Neural cell (in vitro differentiated cells): ENCODE results near the gene TNP2. TPM values are rescaled to one million over a fixed set of nuclear protein-coding genes. Genes with fewer than 3 reads are reported as not detected.

Experiments
- H2AFZ ChIP-seq: fragments of 200-600, 300-800 bp; sonication (generic), shearing (Covaris generic); 2 replicates; pipeline ENCODE4 v1.6.0; 2014; ENCODE audit warnings: low read depth, mild to moderate bottlenecking, antibody characterized with exemption, low read length, moderate library complexity
- H3F3A ChIP-seq: fragments of 200-600 bp; shearing (Covaris generic); 2 replicates; pipeline ENCODE4 v1.6.1; 2016; ENCODE audit warnings: mild to moderate bottlenecking, moderate library complexity, mixed read lengths, antibody characterized with exemption, low read length; ENCODE audit not compliant: insufficient read depth, poor library complexity, severe bottlenecking
- H3K27ac ChIP-seq: fragments of 200-600, 300-800 bp; sonication (generic), shearing (Covaris generic); 2 replicates; pipeline ENCODE4 v1.5.1; 2014; ENCODE audit warnings: mild to moderate bottlenecking, low read length, moderate library complexity
- H3K27me3 ChIP-seq: fragments of 300-800, 200-600 bp; sonication (generic), shearing (Covaris generic); 2 replicates; pipeline ENCODE4 v1.6.0; 2014; ENCODE audit warnings: mild to moderate bottlenecking, low read depth, low read length, moderate library complexity; ENCODE audit not compliant: insufficient read depth
- H3K36me3 ChIP-seq: fragments of 300-800, 200-600 bp; sonication (generic), shearing (Covaris generic); 2 replicates; pipeline ENCODE4 v1.5.1; 2014; ENCODE audit warnings: mild to moderate bottlenecking, antibody characterized with exemption, low read length, moderate library complexity; ENCODE audit not compliant: insufficient read depth
- H3K4me2 ChIP-seq: fragments of 300-800, 200-600 bp; sonication (generic), shearing (Covaris generic); 2 replicates; pipeline ENCODE4 v1.6.0; 2014; ENCODE audit warnings: mild to moderate bottlenecking, low read length
- H3K4me3 ChIP-seq: fragments of 300-800, 200-600 bp; sonication (generic), shearing (Covaris generic); 2 replicates; pipeline ENCODE4 v1.5.1; 2014; ENCODE audit warnings: mild to moderate bottlenecking, low read length, moderate library complexity
- H3K79me2 ChIP-seq: fragments of 200-600 bp; shearing (Covaris generic); replicated peaks from 2 replicates; pipeline ENCODE4 v1.6.0; 2014; ENCODE audit warnings: mild to moderate bottlenecking, low read length, moderate library complexity; ENCODE audit not compliant: insufficient read depth
- H3K9ac ChIP-seq: fragments of 300-800, 200-600 bp; sonication (generic), shearing (Covaris generic); 2 replicates; pipeline ENCODE4 v1.6.1; 2016; ENCODE audit warnings: mild to moderate bottlenecking, low read length, mixed read lengths
- H3K9me2 ChIP-seq: fragments of 200-600 bp; shearing (Covaris generic); 2 replicates; pipeline ENCODE4 v1.6.1; 2016; ENCODE audit warnings: mild to moderate bottlenecking, low read length, mixed read lengths; ENCODE audit not compliant: insufficient read depth
- H3K9me3 ChIP-seq: fragments of 200-600, 300-800 bp; sonication (generic), shearing (Covaris generic); 2 replicates; pipeline ENCODE4 v1.6.1; 2016; ENCODE audit warnings: mild to moderate bottlenecking, mixed run types, low read length, moderate library complexity, mixed read lengths
- H4K20me1 ChIP-seq: fragments of 200-600 bp; shearing (Covaris generic); 2 replicates; pipeline ENCODE4 v1.6.1; 2016; ENCODE audit warnings: mild to moderate bottlenecking, mixed run types; ENCODE audit not compliant: insufficient read depth
- CTCF ChIP-seq: fragments of 450-650 bp; IDR thresholded peaks from 2 replicates; pipeline ENCODE4 v1.5.1; 2014; ENCODE audit warnings: antibody characterized with exemption, mild to moderate bottlenecking, moderate library complexity; ENCODE audit not compliant: poor library complexity, severe bottlenecking
- EP300 ChIP-seq: fragments of 450-650 bp; conservative IDR thresholded peaks from 2 replicates; pipeline ENCODE4 v1.6.1; 2014; ENCODE audit warnings: antibody characterized with exemption, mild to moderate bottlenecking, moderate library complexity; ENCODE audit not compliant: poor library complexity, severe bottlenecking
- EZH2 ChIP-seq: fragments of 200-600, 300-800 bp; shearing (Covaris generic), sonication (generic); IDR thresholded peaks from 2 replicates; pipeline ENCODE4 v1.6.1; 2014; ENCODE audit warnings: antibody characterized with exemption, low read length, borderline replicate concordance, mild to moderate bottlenecking; ENCODE audit not compliant: insufficient read depth, poor library complexity, severe bottlenecking
- MXI1 ChIP-seq: fragments of 450-650 bp; conservative IDR thresholded peaks from 2 replicates; pipeline ENCODE4 v1.6.1; 2014; ENCODE audit warnings: antibody characterized with exemption, mild to moderate bottlenecking; ENCODE audit not compliant: poor library complexity, severe bottlenecking
- POLR2AphosphoS5 ChIP-seq: IDR thresholded peaks from 2 replicates; pipeline ENCODE4 v1.6.1; 2012
- RAD21 ChIP-seq: fragments of 450-650 bp; conservative IDR thresholded peaks from 2 replicates; pipeline ENCODE4 v1.6.1; 2014; ENCODE audit warnings: antibody characterized with exemption, mild to moderate bottlenecking, moderate library complexity
- REST ChIP-seq: IDR thresholded peaks from 2 replicates; pipeline ENCODE4 v1.6.1; 2012; ENCODE audit warnings: borderline replicate concordance
- SMC3 ChIP-seq: fragments of 450-650 bp; conservative IDR thresholded peaks from 2 replicates; pipeline ENCODE4 v1.6.1; 2014; ENCODE audit warnings: antibody characterized with exemption, mild to moderate bottlenecking, moderate library complexity; ENCODE audit not compliant: poor library complexity
- TAF1 ChIP-seq: IDR thresholded peaks from 2 replicates; pipeline ENCODE4 v1.6.1; 2012; ENCODE audit warnings: low read depth
- polyA plus RNA-seq: library from polyadenylated mRNA; depleted of rRNA; stranded (reverse); fragments of >200 nt; gene quantifications from 2 replicates; pipeline ENCODE4 v1.2.3, GENCODE V29; 2014

The TNP2 gene
- polyA plus RNA-seq, 1 donor from 2014 or later = not detected

- Histone ChIP-seq H3K79me2 (no peaks in the 10 kb centered on the region), H3K9me2 (no peaks in the 10 kb centered on the region), H3K27me3 (no peaks in the 10 kb centered on the region), H3K4me3 (no peak overlapping the region), H4K20me1 (no peaks in the 10 kb centered on the region), H2AFZ (no peak overlapping the region), H3F3A (no peaks in the 10 kb centered on the region), H3K4me2 (no peak overlapping the region), H3K9me3 (no peaks in the 10 kb centered on the region), H3K27ac (no peak overlapping the region), H3K9ac (no peak overlapping the region), H3K36me3 (no peaks in the 10 kb centered on the region)
- TF ChIP-seq RAD21 = no peak
- TF ChIP-seq POLR2AphosphoS5 = no peak
- TF ChIP-seq EZH2 = no peak
- no peak for TF ChIP-seq CTCF
- TF ChIP-seq MXI1 = no peak
- no peak for TF ChIP-seq SMC3
- TF ChIP-seq EP300 = no peak
- no peak for TF ChIP-seq TAF1
- no peak for TF ChIP-seq REST
These were observed 3.4 kb upstream of the TNP2 start for GRCh38 chr16:11272484-11272883.

- TF ChIP-seq EZH2 = no peak
- TF ChIP-seq POLR2AphosphoS5 = no peak
- no peak for TF ChIP-seq CTCF
- no peak for TF ChIP-seq EP300
- TF ChIP-seq MXI1 = no peak
- TF ChIP-seq REST = no peak
- no peak overlapping the region for H2AFZ ChIP-seq
- no peak overlapping the region for H3K4me2 ChIP-seq
- H3K4me3 ChIP-seq = no peak overlapping the region
- no peak overlapping the region for H3K9ac ChIP-seq
- H3K27ac ChIP-seq = no peak overlapping the region
- H3K9me2 ChIP-seq = no peaks in the 10 kb centered on the region
- H3F3A ChIP-seq = no peaks in the 10 kb centered on the region
- H3K9me3 ChIP-seq = no peaks in the 10 kb centered on the region
- no peaks in the 10 kb centered on the region for H3K27me3 ChIP-seq
- H4K20me1 ChIP-seq = no peaks in the 10 kb centered on the region
- no peaks in the 10 kb centered on the region for H3K36me3 ChIP-seq
- H3K79me2 ChIP-seq = no peaks in the 10 kb centered on the region
These were observed 2.5 kb upstream of the TNP2 start for GRCh38 chr16:11271610-11272009.
